Activated CD4-positive, alpha-beta T cell treated with anti-CD3 and anti-CD28 coated beads, Interleukin-2, amount 10 ng/mL, durations not matched to agents 24 days and 14 days (primary cell): ENCODE measurements around the gene AFAP1. TPM values are rescaled to one million over a fixed set of nuclear protein-coding genes. Genes with fewer than 3 reads are reported as not detected.

Source experiments
- DNase-seq: peaks from one replicate; pipeline ENCODE4 v3.0.0; 2022
- H3K27ac Mint-ChIP-seq: one replicate; pipeline ENCODE4 v1.8.0; 2022; ENCODE audit warnings: mild to moderate bottlenecking, mixed read lengths
- H3K27me3 Mint-ChIP-seq: one replicate; pipeline ENCODE4 v1.8.0; 2022; ENCODE audit warnings: mixed read lengths
- H3K36me3 Mint-ChIP-seq: one replicate; pipeline ENCODE4 v1.8.0; 2022; ENCODE audit warnings: low read depth, mild to moderate bottlenecking, mixed read lengths
- H3K4me1 Mint-ChIP-seq: one replicate; pipeline ENCODE4 v1.8.0; 2021; ENCODE audit warnings: mixed read lengths
- H3K4me3 Mint-ChIP-seq: one replicate; pipeline ENCODE4 v1.8.0; 2022; ENCODE audit warnings: mild to moderate bottlenecking, moderate library complexity, mixed read lengths
- H3K9me3 Mint-ChIP-seq: one replicate; pipeline ENCODE4 v1.8.0; 2021; ENCODE audit warnings: mixed read lengths
- intact Hi-C: fragments of 100-400 bp; cut with micrococcal nuclease; formaldehyde crosslinking; loops from one replicate; pipeline ENCODE4 v1.15.1; 2023
- total RNA-seq: library from RNA; stranded (reverse); gene quantifications from 2 replicates; pipeline ENCODE4 v1.2.3, GENCODE V29; 2022

Gene AFAP1
- total RNA-seq, 1 donor from 2014 or later: 37.6 TPM

- Mint-ChIP-seq H3K27me3 (no peaks in the 10 kb centered on the region), H3K36me3 (peaks cover 4% of the 10 kb centered on the region), H3K4me1 (peaks cover 18% of the 10 kb centered on the region), H3K27ac (no peak overlapping the region), H3K4me3 (no peak overlapping the region), H3K9me3 (no peaks in the 10 kb centered on the region)
- intact Hi-C loops: no loop called here
- no peak for DNase-seq
Measured at GRCh38 chr4:7763788-7764187, 175.9 kb downstream of the AFAP1 start.

GRCh38 chr4:7763106-7763505 lies 176.6 kb downstream of the AFAP1 start:
- no peaks in the 10 kb centered on the region for H3K9me3 Mint-ChIP-seq
- H3K27ac Mint-ChIP-seq: no peak overlapping the region
- H3K27me3 Mint-ChIP-seq: no peaks in the 10 kb centered on the region
- intact Hi-C loops: no loop called here
- peaks cover 6% of the 10 kb centered on the region for H3K36me3 Mint-ChIP-seq
- peaks cover 23% of the 10 kb centered on the region for H3K4me1 Mint-ChIP-seq
- H3K4me3 Mint-ChIP-seq: no peak overlapping the region
- no peak for DNase-seq

- Mint-ChIP-seq H3K9me3 (no peaks in the 10 kb centered on the region), H3K4me3 (no peak overlapping the region), H3K4me1 (peaks cover 24% of the 10 kb centered on the region), H3K27ac (no peak overlapping the region), H3K36me3 (peaks cover 6% of the 10 kb centered on the region), H3K27me3 (no peaks in the 10 kb centered on the region)
- intact Hi-C loops: no loop called here
- no peak for DNase-seq
Measured at GRCh38 chr4:7762376-7763030, 177.2 kb downstream of the AFAP1 start.

GRCh38 chr4:7761720-7762119 lies 177.9 kb downstream of the AFAP1 start:
- no peak overlapping the region for H3K27ac Mint-ChIP-seq
- H3K36me3 Mint-ChIP-seq: peaks cover 6% of the 10 kb centered on the region
- H3K27me3 Mint-ChIP-seq: no peaks in the 10 kb centered on the region
- H3K4me3 Mint-ChIP-seq: no peak overlapping the region
- H3K9me3 Mint-ChIP-seq: no peaks in the 10 kb centered on the region
- intact Hi-C loops: loop anchor here (1.0 kb wide), 1 partner anchor 41 kb away; no protein-coding TSS in a partner anchor
- peak; percentile 83 for DNase-seq
- H3K4me1 Mint-ChIP-seq: peaks cover 30% of the 10 kb centered on the region

- intact Hi-C loops: loop anchor here (1.0 kb wide), 1 partner anchor 41 kb away; no protein-coding TSS in a partner anchor
- peaks cover 6% of the 10 kb centered on the region for H3K36me3 Mint-ChIP-seq
- peaks cover 30% of the 10 kb centered on the region for H3K4me1 Mint-ChIP-seq
- H3K9me3 Mint-ChIP-seq: no peaks in the 10 kb centered on the region
- DNase-seq: no peak
- H3K27me3 Mint-ChIP-seq: no peaks in the 10 kb centered on the region
- H3K4me3 Mint-ChIP-seq: no peak overlapping the region
- H3K27ac Mint-ChIP-seq: no peak overlapping the region
Measured at GRCh38 chr4:7761312-7761711, 178.3 kb downstream of the AFAP1 start.

- H3K27me3 Mint-ChIP-seq: no peaks in the 10 kb centered on the region
- no peak overlapping the region for H3K27ac Mint-ChIP-seq
- no peak overlapping the region for H3K4me3 Mint-ChIP-seq
- H3K4me1 Mint-ChIP-seq: peaks cover 30% of the 10 kb centered on the region
- intact Hi-C loops: loop anchor here (1.0 kb wide), 1 partner anchor 42 kb away; no protein-coding TSS in a partner anchor
- no peak for DNase-seq
- peaks cover 6% of the 10 kb centered on the region for H3K36me3 Mint-ChIP-seq
- H3K9me3 Mint-ChIP-seq: no peaks in the 10 kb centered on the region
Measured at GRCh38 chr4:7760706-7761105, 179.0 kb downstream of the AFAP1 start.

- H3K9me3 Mint-ChIP-seq: no peaks in the 10 kb centered on the region
- H3K27ac Mint-ChIP-seq: peak overlapping the region; percentile 83
- no peak for DNase-seq
- H3K36me3 Mint-ChIP-seq: peaks cover 6% of the 10 kb centered on the region
- peak overlapping the region; percentile 77 for H3K4me3 Mint-ChIP-seq
- H3K4me1 Mint-ChIP-seq: peaks cover 30% of the 10 kb centered on the region
- intact Hi-C loops: no loop called here
- no peaks in the 10 kb centered on the region for H3K27me3 Mint-ChIP-seq
Measured at GRCh38 chr4:7760228-7760627, 179.4 kb downstream of the AFAP1 start.

GRCh38 chr4:7759635-7760034 lies 180.0 kb downstream of the AFAP1 start:
- H3K4me1 Mint-ChIP-seq: peaks cover 30% of the 10 kb centered on the region
- H3K27me3 Mint-ChIP-seq: no peaks in the 10 kb centered on the region
- H3K4me3 Mint-ChIP-seq: peak overlapping the region; percentile 77
- peak; percentile 65 for DNase-seq
- H3K36me3 Mint-ChIP-seq: peaks cover 6% of the 10 kb centered on the region
- intact Hi-C loops: loop anchor here (1.0 to 5.0 kb wide), 4 partner anchors 22 to 208 kb away; no protein-coding TSS in a partner anchor
- peak overlapping the region; percentile 83 for H3K27ac Mint-ChIP-seq
- no peaks in the 10 kb centered on the region for H3K9me3 Mint-ChIP-seq

- Mint-ChIP-seq H3K27ac (peak overlapping the region; percentile 83), H3K36me3 (peaks cover 6% of the 10 kb centered on the region), H3K9me3 (no peaks in the 10 kb centered on the region), H3K4me3 (peak overlapping the region; percentile 77), H3K27me3 (no peaks in the 10 kb centered on the region), H3K4me1 (peaks cover 30% of the 10 kb centered on the region)
- intact Hi-C loops: loop anchor here (1.0 to 5.0 kb wide), 4 partner anchors 22 to 208 kb away; no protein-coding TSS in a partner anchor
- peak; percentile 90 for DNase-seq
Measured at GRCh38 chr4:7759216-7759615, 180.4 kb downstream of the AFAP1 start.

GRCh38 chr4:7758476-7758875 lies 181.2 kb downstream of the AFAP1 start:
- Mint-ChIP-seq H3K36me3 (peaks cover 6% of the 10 kb centered on the region), H3K4me3 (peak overlapping the region; percentile 15), H3K27ac (peak overlapping the region; percentile 71), H3K4me1 (peaks cover 30% of the 10 kb centered on the region), H3K27me3 (no peaks in the 10 kb centered on the region), H3K9me3 (no peaks in the 10 kb centered on the region)
- DNase-seq: no peak
- intact Hi-C loops: loop anchor here (5.0 kb wide), 2 partner anchors 106 to 209 kb away; no protein-coding TSS in a partner anchor

- H3K27me3 Mint-ChIP-seq: no peaks in the 10 kb centered on the region
- peaks cover 6% of the 10 kb centered on the region for H3K36me3 Mint-ChIP-seq
- no peak overlapping the region for H3K4me3 Mint-ChIP-seq
- peak overlapping the region; percentile 71 for H3K27ac Mint-ChIP-seq
- DNase-seq: no peak
- intact Hi-C loops: loop anchor here (5.0 kb wide), 2 partner anchors 105 to 210 kb away; no protein-coding TSS in a partner anchor
- H3K4me1 Mint-ChIP-seq: peaks cover 30% of the 10 kb centered on the region
- no peaks in the 10 kb centered on the region for H3K9me3 Mint-ChIP-seq
Measured at GRCh38 chr4:7757501-7758471, 181.9 kb downstream of the AFAP1 start.

- Mint-ChIP-seq H3K9me3 (no peaks in the 10 kb centered on the region), H3K27ac (no peak overlapping the region), H3K36me3 (peaks cover 5% of the 10 kb centered on the region), H3K4me1 (peaks cover 28% of the 10 kb centered on the region), H3K4me3 (no peak overlapping the region), H3K27me3 (no peaks in the 10 kb centered on the region)
- intact Hi-C loops: loop anchor here (5.0 kb wide), 2 partner anchors 104 to 211 kb away; no protein-coding TSS in a partner anchor
- no peak for DNase-seq
Measured at GRCh38 chr4:7756561-7757355, 182.9 kb downstream of the AFAP1 start.

GRCh38 chr4:7756071-7756470 lies 183.6 kb downstream of the AFAP1 start:
- Mint-ChIP-seq H3K4me3 (no peak overlapping the region), H3K36me3 (peaks cover 3% of the 10 kb centered on the region), H3K9me3 (no peaks in the 10 kb centered on the region), H3K27me3 (no peaks in the 10 kb centered on the region), H3K4me1 (peaks cover 27% of the 10 kb centered on the region), H3K27ac (no peak overlapping the region)
- DNase-seq: no peak
- intact Hi-C loops: loop anchor here (5.0 kb wide), 2 partner anchors 104 to 211 kb away; no protein-coding TSS in a partner anchor
